Gastroesophageal sphincter (tissue), 4 donors: ENCODE measurements around the gene ME2. TPM values are rescaled to one million over a fixed set of nuclear protein-coding genes. Genes with fewer than 3 reads are reported as not detected.

ENCODE experiments used
- ATAC-seq: fragments of 150-250 bp; one replicate; pipeline ENCODE4 v1.9.1; 2016; ENCODE audit warnings: mild to moderate bottlenecking, moderate library complexity
- H3K27ac ChIP-seq, 4 donors: fragments of 200-600 bp; sonication (generic) in 3 of 4; 1 replicate in 3 of 4; 2 replicates in 1 of 4; pipeline ENCODE4 v1.5.1; 2016 to 2019
- H3K27me3 ChIP-seq: fragments of 200-600 bp; sonication (generic); one replicate; pipeline ENCODE4 v1.5.1; 2019
- H3K36me3 ChIP-seq, 2 donors: fragments of 200-600 bp; sonication (generic); one replicate each; pipeline ENCODE4 v1.5.1; 2019; ENCODE audit warnings: control low read depth in 1 of 2
- H3K4me1 ChIP-seq, 3 donors: fragments of 200-600 bp; sonication (generic); 1 replicate in 2 of 3; 2 replicates in 1 of 3; pipeline ENCODE4 v1.5.1; 2016 to 2019; ENCODE audit warnings: control low read depth in 2 of 3
- H3K4me3 ChIP-seq, 2 donors: fragments of 200-600 bp; sonication (generic); one replicate each; pipeline ENCODE4 v1.5.1; 2019; ENCODE audit warnings: mild to moderate bottlenecking in 1 of 2, moderate library complexity in 1 of 2
- H3K9me3 ChIP-seq, 3 donors: fragments of 200-600 bp; sonication (generic); one replicate each; pipeline ENCODE4 v1.5.1; 2017 to 2019; ENCODE audit warnings: control low read depth in 2 of 3
- CTCF ChIP-seq, 4 experiments: fragments of 200-600 bp in 2 of 4; fragments of 450-650 bp in 2 of 4; sonication (generic) in 1 of 4; IDR thresholded peaks; one replicate each; pipeline ENCODE4 v1.5.1; 2017 to 2019; ENCODE audit warnings: antibody characterized with exemption in 4 of 4, mild to moderate bottlenecking in 2 of 4, moderate library complexity in 2 of 4
- EP300 ChIP-seq: sonication (generic); formaldehyde crosslinking; IDR thresholded peaks from one replicate; pipeline ENCODE4 v1.6.1; 2017; ENCODE audit warnings: antibody characterized with exemption, mild to moderate bottlenecking
- POLR2A ChIP-seq, 2 donors: fragments of 450-650 bp; IDR thresholded peaks; one replicate each; pipeline ENCODE4 v1.6.1; 2017; ENCODE audit warnings: antibody characterized with exemption in 2 of 2, mild to moderate bottlenecking in 2 of 2, moderate library complexity in 1 of 2
- POLR2AphosphoS5 ChIP-seq: sonication (generic); formaldehyde crosslinking; IDR thresholded peaks from one replicate; pipeline ENCODE4 v1.6.1; 2017; ENCODE audit warnings: antibody characterized with exemption
- WGBS, 2 donors: methylation state at CpG; one replicate each; pipeline ENCODE4 v1.1.5; 2018; ENCODE audit warnings: low coverage in 1 of 2; 5-methylcytosine and 5-hydroxymethylcytosine counted together
- total RNA-seq, 4 donors: library from RNA; depleted of rRNA; stranded (reverse); fragments of >200 nt; gene quantifications; one replicate each; pipeline ENCODE4 v1.1.0, GENCODE V29; 2016

ME2 gene
- total RNA-seq, 4 donors from 2014 or later: 44.8 to 59.2 (median 53.1) TPM

- 68 to 72% methylated on average over 2 of the region's 2 CpGs for WGBS, 2 donors
- Histone ChIP-seq H3K27me3 (no peaks in the 10 kb centered on the region), H3K4me1 (peaks cover 0 to 7% (median 0%) of the 10 kb centered on the region in 3 donors), H3K36me3 (no peaks in the 10 kb centered on the region), H3K4me3 (no peak overlapping the region), H3K27ac (no peak overlapping the region), H3K9me3 (no peaks in the 10 kb centered on the region)
- ATAC-seq: no peak
- TF ChIP-seq EP300 (no peak), POLR2A (IDR thresholded peaks at IDR 0.05) (no peak), CTCF (IDR thresholded peaks at IDR 0.05) (no peak), POLR2AphosphoS5 (no peak)
These were observed 42.4 kb upstream of the ME2 start for GRCh38 chr18:50836521-50836957.

- H3K27ac ChIP-seq: no peak overlapping the region
- 78 to 100% methylated on average over 1 of the region's 2 CpGs for WGBS, 2 donors
- H3K27me3 ChIP-seq: no peaks in the 10 kb centered on the region
- ATAC-seq: no peak
- peaks cover 0 to 7% (median 0%) of the 10 kb centered on the region in 3 donors for H3K4me1 ChIP-seq
- H3K4me3 ChIP-seq: no peak overlapping the region
- TF ChIP-seq POLR2AphosphoS5 (no peak), POLR2A (IDR thresholded peaks at IDR 0.05) (no peak), CTCF (IDR thresholded peaks at IDR 0.05) (no peak), EP300 (no peak)
- H3K9me3 ChIP-seq: no peaks in the 10 kb centered on the region
- no peaks in the 10 kb centered on the region for H3K36me3 ChIP-seq
These were observed 39.6 kb upstream of the ME2 start for GRCh38 chr18:50839341-50839740.

- H3K9me3 ChIP-seq: no peaks in the 10 kb centered on the region
- ATAC-seq: no peak
- no peak overlapping the region for H3K27ac ChIP-seq
- 84% methylated on average over 3 of the region's 3 CpGs; no CpG with 5 or more reads in 1 of the 2 donors for WGBS, 2 donors
- H3K4me3 ChIP-seq: no peak overlapping the region
- no peaks in the 10 kb centered on the region for H3K27me3 ChIP-seq
- H3K4me1 ChIP-seq: peaks cover 0 to 7% (median 0%) of the 10 kb centered on the region in 3 donors
- no peak for TF ChIP-seq POLR2A (IDR thresholded peaks at IDR 0.05)
- TF ChIP-seq CTCF (IDR thresholded peaks at IDR 0.05): no peak
- no peak for TF ChIP-seq POLR2AphosphoS5
- no peak for TF ChIP-seq EP300
- no peaks in the 10 kb centered on the region for H3K36me3 ChIP-seq
These were observed 38.9 kb upstream of the ME2 start for GRCh38 chr18:50839996-50840395.

GRCh38 chr18:50842846-50843245 lies 36.1 kb upstream of the ME2 start:
- H3K4me3 ChIP-seq: no peak overlapping the region
- H3K27ac ChIP-seq: no peak overlapping the region
- no peaks in the 10 kb centered on the region for H3K4me1 ChIP-seq
- H3K27me3 ChIP-seq: no peaks in the 10 kb centered on the region
- 0% methylated on average over 1 of the region's 1 CpG for WGBS, 2 donors
- TF ChIP-seq CTCF (IDR thresholded peaks at IDR 0.05) (no peak), POLR2A (IDR thresholded peaks at IDR 0.05) (no peak)
- no peak for ATAC-seq
- no peaks in the 10 kb centered on the region for H3K9me3 ChIP-seq
- H3K36me3 ChIP-seq: no peaks in the 10 kb centered on the region

GRCh38 chr18:50844554-50844953 lies 34.4 kb upstream of the ME2 start:
- 78 to 90% methylated on average over 6 of the region's 6 CpGs for WGBS, 2 donors
- no peak overlapping the region for H3K4me3 ChIP-seq
- TF ChIP-seq POLR2A (IDR thresholded peaks at IDR 0.05): no peak
- TF ChIP-seq POLR2AphosphoS5: no peak
- TF ChIP-seq EP300: no peak
- TF ChIP-seq CTCF (IDR thresholded peaks at IDR 0.05): no peak
- H3K27me3 ChIP-seq: no peaks in the 10 kb centered on the region
- H3K4me1 ChIP-seq: no peaks in the 10 kb centered on the region
- ATAC-seq: no peak
- no peaks in the 10 kb centered on the region for H3K36me3 ChIP-seq
- no peaks in the 10 kb centered on the region for H3K9me3 ChIP-seq
- H3K27ac ChIP-seq: no peak overlapping the region
